Stimulated activated CD8-positive, alpha-beta memory T cell treated with anti-CD3 and anti-CD28 coated beads, Interleukin-4, amount 100 ng/mL, for 1 hour (primary cell): ENCODE data around the gene CIB1.
"Not testable (repeated sequence)": the region's sequence is repeated elsewhere in the genome, so short reads cannot be mapped to it uniquely, and the experiment has no call there.

ENCODE experiments used
- DNase-seq, 2 donors: peaks; one replicate each; pipeline ENCODE4 v3.0.0-alpha.2; 2020; ENCODE audit warnings: low read depth in 2 of 2, low spot score in 1 of 2

The CIB1 gene

GRCh38 chr15:90201130-90201943 lies 32.4 kb downstream of the CIB1 start, which contains the start of gene SEMA4B:
SEMA4B (plus strand) TSS chr15:90201330; CDS start chr15:90201579, 249 bp downstream.
- peak; percentile 32 to 40 for DNase-seq

GRCh38 chr15:90200534-90201129 lies 33.1 kb downstream of the CIB1 start:
- DNase-seq = no peak

GRCh38 chr15:90194655-90195054 lies 39.1 kb downstream of the CIB1 start:
- DNase-seq = no peak

GRCh38 chr15:90192961-90193786 lies 40.6 kb downstream of the CIB1 start:
- no peak for DNase-seq

- no peak for DNase-seq
These were observed 41.8 kb downstream of the CIB1 start for GRCh38 chr15:90191794-90192509.

- DNase-seq = no peak
These were observed 42.4 kb downstream of the CIB1 start for GRCh38 chr15:90191344-90191687.

- no peak for DNase-seq
These were observed 43.0 kb downstream of the CIB1 start for GRCh38 chr15:90190606-90191343.

DNA sequence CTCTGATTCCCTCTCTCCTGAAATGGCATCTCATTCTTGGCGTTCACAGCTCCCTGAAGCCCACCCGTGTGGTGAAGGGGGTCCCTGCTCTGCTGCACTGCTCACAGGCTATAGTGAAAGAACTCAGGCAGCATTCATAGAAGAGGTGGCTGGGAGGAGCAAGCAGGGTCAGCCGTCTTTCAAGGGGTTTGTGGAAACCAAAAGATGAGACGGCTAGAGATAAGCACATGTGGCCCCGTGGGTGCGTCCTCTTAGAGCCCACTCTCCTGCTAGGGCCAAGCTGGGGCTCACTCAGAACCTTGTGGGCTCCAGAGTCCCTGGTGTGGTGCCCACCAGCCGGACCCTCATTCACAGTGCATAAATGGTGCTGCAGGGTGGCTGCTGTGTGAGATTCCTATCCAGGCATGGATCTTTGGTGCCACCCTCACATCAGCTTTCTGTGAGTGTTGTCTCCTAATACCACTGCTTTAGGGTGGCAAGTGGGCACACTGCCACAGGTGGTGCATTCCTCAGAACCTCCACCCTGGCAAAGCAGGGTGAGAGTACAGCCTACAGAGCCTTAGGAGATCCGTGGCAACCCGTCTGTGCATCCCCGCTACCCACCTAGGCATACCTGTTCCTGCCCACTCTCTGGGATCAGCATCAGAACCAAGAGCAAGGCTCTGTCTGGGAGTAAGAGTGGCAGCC lies 43.8 kb downstream of the CIB1 start:
- DNase-seq = no peak

GRCh38 chr15:90188914-90189748 lies 44.6 kb downstream of the CIB1 start:
- no peak for DNase-seq

GRCh38 chr15:90188065-90188464 lies 45.7 kb downstream of the CIB1 start:
- not testable (repeated sequence) for DNase-seq

GRCh38 chr15:90187257-90187868 lies 46.4 kb downstream of the CIB1 start:
- DNase-seq = no peak

DNA sequence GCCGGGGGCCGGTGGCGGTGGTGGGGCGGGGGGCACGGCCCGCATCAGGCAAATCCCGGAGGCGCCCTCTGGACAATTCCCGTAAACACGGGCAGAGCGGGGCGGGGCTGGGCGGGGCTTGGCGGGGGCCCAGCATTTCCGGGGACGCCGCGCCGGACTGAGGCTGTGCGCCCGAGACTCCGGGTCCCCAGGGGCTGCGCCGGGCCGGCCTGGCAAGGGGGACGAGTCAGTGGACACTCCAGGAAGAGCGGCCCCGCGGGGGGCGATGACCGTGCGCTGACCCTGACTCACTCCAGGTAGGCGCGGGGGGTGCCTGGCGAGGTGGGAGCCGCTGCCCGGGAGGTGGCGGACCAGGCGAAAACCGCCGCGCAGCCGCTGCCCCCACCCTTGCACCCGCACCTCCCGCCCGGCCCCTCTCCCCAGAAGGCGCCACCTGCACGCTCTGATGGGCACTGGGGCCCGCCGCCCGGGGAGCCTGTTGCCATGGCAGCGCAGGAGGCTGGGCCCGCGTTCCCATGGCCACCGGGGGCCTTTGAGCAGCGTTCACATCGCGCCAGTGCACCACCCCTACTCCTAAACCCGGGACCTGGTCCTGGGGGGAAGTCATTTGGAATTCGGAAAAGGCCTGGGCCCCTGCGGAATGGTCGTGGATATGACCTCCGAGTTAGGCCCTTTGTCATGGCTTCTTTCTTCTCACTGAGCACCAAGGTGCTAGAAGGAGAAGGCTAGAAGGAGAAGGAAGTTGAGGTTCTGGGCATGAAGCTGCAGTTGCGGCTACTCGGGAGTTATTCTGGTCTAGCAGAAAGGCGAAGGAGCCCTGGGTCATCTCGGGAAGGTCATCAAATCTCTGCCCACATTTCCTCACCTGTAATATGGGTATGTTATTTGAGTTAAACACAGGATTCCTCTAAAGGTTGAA lies 48.7 kb downstream of the CIB1 start:
- peak in 1 of 2 donors; percentile 32 for DNase-seq

GRCh38 chr15:90184119-90184785 lies 49.5 kb downstream of the CIB1 start:
- no peak for DNase-seq

GRCh38 chr15:90181776-90182175 lies 52.0 kb downstream of the CIB1 start:
- no peak for DNase-seq
